ENCODE data around the gene PTPRK. TPM values are rescaled to one million over a fixed set of nuclear protein-coding genes. Genes with fewer than 3 reads are reported as not detected.

PTPRK gene
- total and polyA plus RNA-seq, 3 experiments from 2014 or later: 0.74 to 23.0 (median 21.3) TPM

DNA sequence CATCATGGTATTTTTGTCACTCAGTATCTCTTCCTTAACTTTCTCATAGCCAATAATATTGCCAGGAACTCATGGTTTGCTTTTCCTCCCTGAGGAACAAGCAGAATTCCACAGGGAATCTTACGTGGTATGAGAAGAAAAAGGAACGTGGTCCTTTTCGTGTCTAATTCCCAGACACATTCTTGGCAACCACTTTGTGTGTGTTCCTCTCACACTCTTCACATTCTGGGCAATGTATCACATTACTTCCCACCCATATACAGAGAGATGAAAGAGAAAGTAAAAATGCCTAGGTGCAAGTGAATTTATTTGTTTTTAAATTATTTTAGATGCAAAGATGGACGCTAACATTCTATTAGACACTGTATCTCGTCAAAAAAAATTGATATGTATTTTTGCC lies 102.7 kb downstream of the PTPRK start:
- Mint-ChIP-seq H3K4me3 (no peak overlapping the region), H3K9me3 (peaks cover 0 to 3% (median 0%) of the 10 kb centered on the region in 5 donors), H3K36me3 (no peaks in the 10 kb centered on the region), H3K27ac (no peak overlapping the region), H3K27me3 (peaks cover 2 to 15% of the 10 kb centered on the region in 2 donors), H3K4me1 (no peaks in the 10 kb centered on the region)
- H3K4me1 ChIP-seq (ENCODE audit: insufficient read depth, low read length): no peaks in the 10 kb centered on the region
- CTCF ChIA-PET: no interaction called here
- H3K27me3 ChIP-seq (ENCODE audit: insufficient read depth, low read length, poor library complexity, severe bottlenecking): no peaks in the 10 kb centered on the region
- no peak for DNase-seq
- no peaks in the 10 kb centered on the region for H3K9me3 ChIP-seq (ENCODE audit: low read length)
- POLR2A ChIA-PET: no interaction called here
- no peak overlapping the region for H3K27ac ChIP-seq (ENCODE audit: low read depth, low read length)
- no peaks in the 10 kb centered on the region for H3K36me3 ChIP-seq (ENCODE audit: insufficient read depth, low read length)
- no peak overlapping the region for H3K4me3 ChIP-seq (ENCODE audit: low read length)

DNA sequence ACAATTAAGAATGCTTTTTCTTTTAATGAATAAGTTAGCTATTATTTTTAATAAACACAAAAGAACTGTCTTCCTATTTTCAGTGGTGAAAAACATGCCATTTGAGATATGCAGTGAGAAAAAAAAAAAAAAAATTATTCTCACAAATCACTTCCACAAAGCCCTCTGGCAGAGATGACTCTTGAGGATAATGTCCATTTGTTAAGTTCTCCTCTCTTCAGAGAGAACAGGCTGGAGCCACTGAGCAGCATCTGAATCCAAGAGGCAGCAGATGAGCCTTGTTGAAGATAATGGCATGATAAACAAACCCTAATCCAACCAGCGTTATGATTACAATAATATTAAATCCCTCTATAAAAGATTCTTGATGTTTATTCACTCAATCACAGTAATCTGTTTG lies 105.0 kb downstream of the PTPRK start:
- H3K27ac Mint-ChIP-seq: no peak overlapping the region
- Histone ChIP-seq H3K9me3 (ENCODE audit: low read length) (no peaks in the 10 kb centered on the region), H3K27ac (ENCODE audit: low read depth, low read length) (no peak overlapping the region), H3K36me3 (ENCODE audit: insufficient read depth, low read length) (no peaks in the 10 kb centered on the region), H3K4me1 (ENCODE audit: insufficient read depth, low read length) (no peaks in the 10 kb centered on the region), H3K4me3 (ENCODE audit: low read length) (no peak overlapping the region), H3K27me3 (ENCODE audit: insufficient read depth, low read length, poor library complexity, severe bottlenecking) (no peaks in the 10 kb centered on the region)
- peaks cover 2 to 9% of the 10 kb centered on the region in 2 donors for H3K27me3 Mint-ChIP-seq
- POLR2A ChIA-PET: no interaction called here
- CTCF ChIA-PET: no interaction called here
- peaks cover 0 to 3% (median 0%) of the 10 kb centered on the region in 5 donors for H3K9me3 Mint-ChIP-seq
- H3K4me3 Mint-ChIP-seq: no peak overlapping the region
- H3K36me3 Mint-ChIP-seq: no peaks in the 10 kb centered on the region
- no peaks in the 10 kb centered on the region for H3K4me1 Mint-ChIP-seq
- DNase-seq: no peak

GRCh38 chr6:128414943-128415342 lies 105.5 kb downstream of the PTPRK start:
- Mint-ChIP-seq H3K4me3 (no peak overlapping the region), H3K27ac (no peak overlapping the region)

GRCh38 chr6:128413291-128413690 lies 107.1 kb downstream of the PTPRK start:
- POLR2A ChIA-PET: no interaction called here
- H3K4me1 Mint-ChIP-seq: no peaks in the 10 kb centered on the region
- no peak overlapping the region for H3K4me3 Mint-ChIP-seq
- H3K9me3 Mint-ChIP-seq: no peaks in the 10 kb centered on the region
- no peak overlapping the region for H3K27ac Mint-ChIP-seq
- Histone ChIP-seq H3K9me3 (ENCODE audit: low read length) (no peaks in the 10 kb centered on the region), H3K4me1 (ENCODE audit: insufficient read depth, low read length) (no peaks in the 10 kb centered on the region), H3K4me3 (ENCODE audit: low read length) (no peak overlapping the region), H3K36me3 (ENCODE audit: insufficient read depth, low read length) (no peaks in the 10 kb centered on the region), H3K27me3 (ENCODE audit: insufficient read depth, low read length, poor library complexity, severe bottlenecking) (no peaks in the 10 kb centered on the region), H3K27ac (ENCODE audit: low read depth, low read length) (no peak overlapping the region)
- CTCF ChIA-PET: no interaction called here
- peaks cover 2 to 7% of the 10 kb centered on the region in 2 donors for H3K27me3 Mint-ChIP-seq
- DNase-seq: no peak
- no peaks in the 10 kb centered on the region for H3K36me3 Mint-ChIP-seq

More at GRCh38 chr6:128414943-128415342, 105.5 kb downstream of the PTPRK start:
- Mint-ChIP-seq H3K27me3 (peaks cover 2 to 7% of the 10 kb centered on the region in 2 donors), H3K36me3 (no peaks in the 10 kb centered on the region), H3K4me1 (no peaks in the 10 kb centered on the region), H3K9me3 (peaks cover 0 to 3% (median 0%) of the 10 kb centered on the region in 5 donors)
- Histone ChIP-seq H3K4me3 (ENCODE audit: low read length) (no peak overlapping the region), H3K27me3 (ENCODE audit: insufficient read depth, low read length, poor library complexity, severe bottlenecking) (no peaks in the 10 kb centered on the region), H3K27ac (ENCODE audit: low read depth, low read length) (no peak overlapping the region), H3K4me1 (ENCODE audit: insufficient read depth, low read length) (no peaks in the 10 kb centered on the region), H3K9me3 (ENCODE audit: low read length) (no peaks in the 10 kb centered on the region), H3K36me3 (ENCODE audit: insufficient read depth, low read length) (no peaks in the 10 kb centered on the region)
- no peak for DNase-seq
- ChIA-PET CTCF (no interaction called here), POLR2A (no interaction called here)

DNA sequence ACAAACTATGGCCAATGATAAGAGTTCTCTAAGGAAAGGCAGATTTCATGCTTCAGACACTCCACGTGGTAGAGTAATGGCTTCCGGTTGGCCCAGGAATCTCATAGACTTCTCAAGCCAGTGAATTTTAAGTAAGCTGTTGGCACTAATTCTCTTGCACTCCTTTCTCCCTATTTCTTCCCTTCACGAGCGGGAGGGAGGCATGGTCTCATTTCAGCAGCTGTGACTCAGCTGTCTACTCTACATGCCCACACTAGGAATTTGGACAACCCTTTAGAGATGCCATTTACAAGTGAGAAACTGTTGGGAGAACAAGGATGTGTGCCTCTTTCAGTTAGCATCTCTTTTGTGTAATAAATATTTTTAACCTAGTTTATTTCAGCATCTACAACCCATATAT lies 107.7 kb downstream of the PTPRK start:
- Histone ChIP-seq H3K9me3 (ENCODE audit: low read length) (no peaks in the 10 kb centered on the region), H3K27ac (ENCODE audit: low read depth, low read length) (no peak overlapping the region), H3K4me1 (ENCODE audit: insufficient read depth, low read length) (no peaks in the 10 kb centered on the region), H3K27me3 (ENCODE audit: insufficient read depth, low read length, poor library complexity, severe bottlenecking) (no peaks in the 10 kb centered on the region), H3K4me3 (ENCODE audit: low read length) (no peak overlapping the region), H3K36me3 (ENCODE audit: insufficient read depth, low read length) (no peaks in the 10 kb centered on the region)
- H3K9me3 Mint-ChIP-seq: no peaks in the 10 kb centered on the region
- CTCF ChIA-PET: no interaction called here
- H3K36me3 Mint-ChIP-seq: no peaks in the 10 kb centered on the region
- no peak overlapping the region for H3K4me3 Mint-ChIP-seq
- no peaks in the 10 kb centered on the region for H3K4me1 Mint-ChIP-seq
- H3K27ac Mint-ChIP-seq: no peak overlapping the region
- H3K27me3 Mint-ChIP-seq: peaks cover 2 to 7% of the 10 kb centered on the region in 2 donors
- no peak for DNase-seq
- POLR2A ChIA-PET: no interaction called here

DNA sequence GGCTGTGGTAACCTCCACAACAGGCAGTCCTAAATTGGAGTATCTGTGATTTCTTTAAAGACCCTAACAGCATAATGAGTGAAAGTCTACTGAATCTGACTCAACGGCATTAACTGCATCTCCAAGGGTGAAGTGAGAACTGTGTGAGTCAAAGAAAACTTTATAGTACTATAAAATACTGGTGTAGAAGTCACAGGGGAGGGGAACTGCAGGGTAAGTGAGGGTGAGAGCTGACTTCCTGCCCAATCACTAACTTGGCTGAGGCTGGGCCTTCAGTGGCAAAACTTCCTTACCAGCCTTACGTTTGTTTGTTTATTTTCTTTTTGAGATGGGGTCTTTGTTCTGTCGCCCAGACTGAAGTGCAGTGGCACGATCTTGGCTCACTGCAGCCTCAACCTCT lies 109.8 kb downstream of the PTPRK start:
- no peak overlapping the region for H3K27ac Mint-ChIP-seq
- peaks cover 2 to 3% of the 10 kb centered on the region in 2 donors for H3K27me3 Mint-ChIP-seq
- Histone ChIP-seq H3K27ac (ENCODE audit: low read depth, low read length) (no peak overlapping the region), H3K36me3 (ENCODE audit: insufficient read depth, low read length) (no peaks in the 10 kb centered on the region), H3K9me3 (ENCODE audit: low read length) (no peaks in the 10 kb centered on the region), H3K27me3 (ENCODE audit: insufficient read depth, low read length, poor library complexity, severe bottlenecking) (no peaks in the 10 kb centered on the region), H3K4me1 (ENCODE audit: insufficient read depth, low read length) (no peaks in the 10 kb centered on the region), H3K4me3 (ENCODE audit: low read length) (no peak overlapping the region)
- POLR2A ChIA-PET: no interaction called here
- H3K36me3 Mint-ChIP-seq: no peaks in the 10 kb centered on the region
- DNase-seq: no peak
- CTCF ChIA-PET: no interaction called here
- H3K9me3 Mint-ChIP-seq: no peaks in the 10 kb centered on the region
- no peaks in the 10 kb centered on the region for H3K4me1 Mint-ChIP-seq
- H3K4me3 Mint-ChIP-seq: no peak overlapping the region

- Mint-ChIP-seq H3K4me1 (no peaks in the 10 kb centered on the region), H3K9me3 (no peaks in the 10 kb centered on the region), H3K36me3 (no peaks in the 10 kb centered on the region), H3K27ac (no peak overlapping the region), H3K27me3 (peaks cover 0 to 2% of the 10 kb centered on the region in 2 donors), H3K4me3 (no peak overlapping the region)
- Histone ChIP-seq H3K27me3 (ENCODE audit: insufficient read depth, low read length, poor library complexity, severe bottlenecking) (no peaks in the 10 kb centered on the region), H3K9me3 (ENCODE audit: low read length) (no peaks in the 10 kb centered on the region), H3K4me3 (ENCODE audit: low read length) (no peak overlapping the region), H3K27ac (ENCODE audit: low read depth, low read length) (no peak overlapping the region), H3K4me1 (ENCODE audit: insufficient read depth, low read length) (no peaks in the 10 kb centered on the region), H3K36me3 (ENCODE audit: insufficient read depth, low read length) (no peaks in the 10 kb centered on the region)
- ChIA-PET POLR2A (no interaction called here), CTCF (no interaction called here)
- DNase-seq: no peak
These were observed 111.4 kb downstream of the PTPRK start for GRCh38 chr6:128409003-128409402.

GRCh38 chr6:128406453-128406852 lies 113.9 kb downstream of the PTPRK start:
- CTCF ChIA-PET: no interaction called here
- no peak overlapping the region for H3K4me3 Mint-ChIP-seq
- H3K9me3 Mint-ChIP-seq: no peaks in the 10 kb centered on the region

More at GRCh38 chr6:128406453-128406852, 113.9 kb downstream of the PTPRK start:
- Histone ChIP-seq H3K4me3 (ENCODE audit: low read length) (no peak overlapping the region), H3K4me1 (ENCODE audit: insufficient read depth, low read length) (no peaks in the 10 kb centered on the region), H3K9me3 (ENCODE audit: low read length) (no peaks in the 10 kb centered on the region), H3K36me3 (ENCODE audit: insufficient read depth, low read length) (no peaks in the 10 kb centered on the region), H3K27ac (ENCODE audit: low read depth, low read length) (no peak overlapping the region), H3K27me3 (ENCODE audit: insufficient read depth, low read length, poor library complexity, severe bottlenecking) (no peaks in the 10 kb centered on the region)
- POLR2A ChIA-PET: no interaction called here
- DNase-seq: no peak
- H3K36me3 Mint-ChIP-seq: no peaks in the 10 kb centered on the region
- no peak overlapping the region for H3K27ac Mint-ChIP-seq
- H3K27me3 Mint-ChIP-seq: peaks cover 0 to 4% of the 10 kb centered on the region in 2 donors
- H3K4me1 Mint-ChIP-seq: no peaks in the 10 kb centered on the region

Measured in CD8-positive, alpha-beta memory T cell (primary cell).